ENCODE measurements around the gene SEC11A. TPM values are rescaled to one million over a fixed set of nuclear protein-coding genes. Genes with fewer than 3 reads are reported as not detected.
A peak's percentile ranks its signal among the peaks of the same experiment; 100 is the strongest.

Gene SEC11A
- total RNA-seq, 1 donor from 2014 or later: 185 TPM

DNA sequence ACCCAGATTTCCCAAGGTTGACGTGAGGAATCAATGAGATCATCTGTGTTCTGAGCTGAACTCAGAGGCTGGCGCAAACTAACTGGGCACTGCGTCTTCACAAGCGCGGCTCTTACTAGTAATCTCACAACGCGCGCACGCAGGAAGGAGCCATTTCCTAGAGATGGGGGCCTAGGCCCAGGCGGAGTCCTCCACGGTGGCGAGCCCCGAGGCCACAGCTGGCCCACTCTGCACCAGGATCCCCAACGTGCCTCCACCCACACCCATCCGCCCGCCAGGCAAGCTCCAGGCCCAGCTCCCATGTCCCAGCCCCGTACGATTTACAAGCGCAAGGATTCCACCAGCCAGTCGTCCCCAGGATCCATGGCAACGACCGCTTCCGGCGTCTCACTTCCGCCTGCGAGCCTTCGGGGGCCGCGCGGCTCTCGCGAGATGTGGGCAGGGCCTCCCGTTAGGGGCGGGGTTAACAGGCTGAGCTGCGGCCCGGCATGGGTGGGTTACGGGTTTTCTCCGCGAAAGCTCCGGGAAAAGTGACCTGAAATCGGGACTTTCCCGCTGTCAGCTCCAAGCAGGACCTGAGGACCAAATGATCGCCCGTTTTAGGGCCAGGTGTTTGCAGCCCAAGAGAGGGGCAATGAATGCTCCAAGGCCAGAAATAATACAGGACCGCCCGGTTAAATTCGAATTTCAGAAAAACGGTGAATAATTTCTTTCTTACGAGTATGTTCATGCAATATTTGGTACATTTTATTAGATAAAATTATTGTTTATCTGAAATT, 61.8 kb downstream of the SEC11A start, which contains the start of gene WDR73:
Gene WDR73, minus strand, starts transcription at position 374 of the 779 bp plus-strand sequence. Its CDS starts 9 bp downstream, at position 365.
- H3K27ac Mint-ChIP-seq: peak within 1 kb of the TSS; percentile 93
- H3K4me1 Mint-ChIP-seq (ENCODE audit: unreplicated experiment): peaks cover 17% of the 10 kb centered on the region
- DNase-seq (ENCODE audit: extremely low spot score, unreplicated experiment): peak; percentile 98
- H3K4me3 Mint-ChIP-seq: peak within 1 kb of the TSS; percentile 97
- no peaks in the 10 kb centered on the region for H3K9me3 Mint-ChIP-seq
- peaks cover 5% of the 10 kb centered on the region for H3K27me3 Mint-ChIP-seq
- peaks cover 11% of the 10 kb centered on the region for H3K36me3 Mint-ChIP-seq
- TF ChIP-seq, protein P1, sequence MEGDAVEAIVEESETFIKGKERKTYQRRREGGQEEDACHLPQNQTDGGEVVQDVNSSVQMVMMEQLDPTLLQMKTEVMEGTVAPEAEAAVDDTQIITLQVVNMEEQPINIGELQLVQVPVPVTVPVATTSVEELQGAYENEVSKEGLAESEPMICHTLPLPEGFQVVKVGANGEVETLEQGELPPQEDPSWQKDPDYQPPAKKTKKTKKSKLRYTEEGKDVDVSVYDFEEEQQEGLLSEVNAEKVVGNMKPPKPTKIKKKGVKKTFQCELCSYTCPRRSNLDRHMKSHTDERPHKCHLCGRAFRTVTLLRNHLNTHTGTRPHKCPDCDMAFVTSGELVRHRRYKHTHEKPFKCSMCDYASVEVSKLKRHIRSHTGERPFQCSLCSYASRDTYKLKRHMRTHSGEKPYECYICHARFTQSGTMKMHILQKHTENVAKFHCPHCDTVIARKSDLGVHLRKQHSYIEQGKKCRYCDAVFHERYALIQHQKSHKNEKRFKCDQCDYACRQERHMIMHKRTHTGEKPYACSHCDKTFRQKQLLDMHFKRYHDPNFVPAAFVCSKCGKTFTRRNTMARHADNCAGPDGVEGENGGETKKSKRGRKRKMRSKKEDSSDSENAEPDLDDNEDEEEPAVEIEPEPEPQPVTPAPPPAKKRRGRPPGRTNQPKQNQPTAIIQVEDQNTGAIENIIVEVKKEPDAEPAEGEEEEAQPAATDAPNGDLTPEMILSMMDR (conservative IDR thresholded peaks at IDR 0.05): no peak

GRCh38 chr15:84653584-84653909, 62.4 kb downstream of the SEC11A start:
- Mint-ChIP-seq H3K9me3 (no peaks in the 10 kb centered on the region), H3K36me3 (peaks cover 15% of the 10 kb centered on the region), H3K27ac (peak overlapping the region; percentile 93), H3K4me3 (peak overlapping the region; percentile 97), H3K4me1 (ENCODE audit: unreplicated experiment) (peaks cover 14% of the 10 kb centered on the region), H3K27me3 (peaks cover 5% of the 10 kb centered on the region)
- TF ChIP-seq, protein P1 (conservative IDR thresholded peaks at IDR 0.05): no peak
- no peak for DNase-seq (ENCODE audit: extremely low spot score, unreplicated experiment)

DNA sequence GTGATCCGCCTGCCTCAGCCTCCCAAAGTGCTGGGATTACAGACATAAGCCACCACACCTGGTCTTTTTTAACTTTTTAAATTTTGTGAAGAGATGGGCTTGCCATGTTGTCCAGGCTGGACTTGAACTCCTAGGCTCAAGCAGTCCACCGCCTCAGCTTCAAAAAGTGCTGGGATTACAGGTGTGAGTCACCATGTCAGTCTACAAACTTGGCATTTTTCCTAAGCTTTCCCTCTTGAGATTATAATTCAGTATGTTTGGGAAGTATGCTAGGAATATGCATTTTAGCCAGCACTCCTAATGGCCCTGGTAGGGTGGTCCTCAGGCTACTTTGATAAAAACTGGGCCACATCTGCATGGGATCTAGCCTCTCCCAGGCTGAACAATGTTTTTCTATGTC, 66.2 kb downstream of the SEC11A start:
- no peak for DNase-seq (ENCODE audit: extremely low spot score, unreplicated experiment)
- Mint-ChIP-seq H3K36me3 (peaks cover 32% of the 10 kb centered on the region), H3K9me3 (no peaks in the 10 kb centered on the region), H3K27me3 (no peaks in the 10 kb centered on the region), H3K4me1 (ENCODE audit: unreplicated experiment) (peaks cover 11% of the 10 kb centered on the region), H3K27ac (no peak overlapping the region), H3K4me3 (no peak overlapping the region)
- TF ChIP-seq, protein P1 (conservative IDR thresholded peaks at IDR 0.05): no peak

DNA sequence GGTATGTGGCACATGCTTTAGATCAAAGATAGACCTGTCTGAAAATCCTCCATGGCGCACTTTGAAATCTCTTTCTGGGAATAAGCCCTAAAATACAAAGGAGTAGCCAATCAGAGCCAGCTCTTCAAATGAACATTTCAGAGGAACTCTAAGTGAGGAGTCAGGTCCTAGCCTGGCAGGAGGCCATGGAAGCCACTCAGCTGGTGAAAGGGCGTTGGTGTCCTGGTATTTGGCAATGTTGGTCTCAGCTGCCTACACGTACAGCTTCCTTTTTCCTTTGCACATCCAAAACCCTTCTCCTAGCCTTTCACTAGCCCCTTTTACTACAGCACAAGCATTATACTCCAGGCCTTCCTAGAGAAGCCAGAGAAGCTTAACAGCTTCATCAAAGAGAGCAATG, 67.4 kb downstream of the SEC11A start:
- no peak overlapping the region for H3K27ac Mint-ChIP-seq
- H3K27me3 Mint-ChIP-seq: no peaks in the 10 kb centered on the region
- peaks cover 36% of the 10 kb centered on the region for H3K36me3 Mint-ChIP-seq
- DNase-seq (ENCODE audit: extremely low spot score, unreplicated experiment): no peak
- H3K9me3 Mint-ChIP-seq: no peaks in the 10 kb centered on the region
- H3K4me3 Mint-ChIP-seq: no peak overlapping the region
- TF ChIP-seq, protein P1 (conservative IDR thresholded peaks at IDR 0.05): no peak
- H3K4me1 Mint-ChIP-seq (ENCODE audit: unreplicated experiment): peaks cover 10% of the 10 kb centered on the region

DNA sequence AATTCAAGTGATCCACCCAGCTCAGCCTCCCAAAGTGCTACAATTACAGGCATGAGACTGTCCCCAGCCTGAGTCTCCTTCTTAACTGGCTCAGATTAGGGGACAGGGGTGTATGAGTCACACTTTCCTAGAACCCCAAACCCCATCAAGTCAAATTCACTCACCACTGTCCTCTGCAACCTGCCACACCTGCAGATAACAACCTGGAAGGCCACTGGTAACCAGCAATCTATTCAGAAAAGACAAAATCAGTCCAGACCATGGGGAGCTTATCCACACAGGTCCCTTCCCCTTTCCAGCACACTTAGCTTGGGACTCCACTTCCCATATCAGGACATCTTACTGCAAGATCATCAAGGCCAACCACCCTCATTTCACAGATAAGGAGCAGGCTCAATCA, 68.2 kb downstream of the SEC11A start:
- H3K36me3 Mint-ChIP-seq: peaks cover 41% of the 10 kb centered on the region
- no peak overlapping the region for H3K4me3 Mint-ChIP-seq
- no peaks in the 10 kb centered on the region for H3K27me3 Mint-ChIP-seq
- no peak overlapping the region for H3K27ac Mint-ChIP-seq
- H3K4me1 Mint-ChIP-seq (ENCODE audit: unreplicated experiment): peaks cover 10% of the 10 kb centered on the region
- DNase-seq (ENCODE audit: extremely low spot score, unreplicated experiment): no peak
- TF ChIP-seq, protein P1 (conservative IDR thresholded peaks at IDR 0.05): no peak
- no peaks in the 10 kb centered on the region for H3K9me3 Mint-ChIP-seq

All from type B pancreatic cell (in vitro differentiated cells).